Activated gamma-delta T cell treated with Interleukin-2 at 50 U/mL for 16 hours (primary cell): Measurements from ENCODE around the gene CLEC4M.
"Not testable (repeated sequence)": the region's sequence is repeated elsewhere in the genome, so short reads cannot be mapped to it uniquely, and the experiment has no call there.

Experiments used
- DNase-seq: peaks from one replicate; pipeline ENCODE4 v3.0.0-alpha.2; 2020

Gene CLEC4M

DNA sequence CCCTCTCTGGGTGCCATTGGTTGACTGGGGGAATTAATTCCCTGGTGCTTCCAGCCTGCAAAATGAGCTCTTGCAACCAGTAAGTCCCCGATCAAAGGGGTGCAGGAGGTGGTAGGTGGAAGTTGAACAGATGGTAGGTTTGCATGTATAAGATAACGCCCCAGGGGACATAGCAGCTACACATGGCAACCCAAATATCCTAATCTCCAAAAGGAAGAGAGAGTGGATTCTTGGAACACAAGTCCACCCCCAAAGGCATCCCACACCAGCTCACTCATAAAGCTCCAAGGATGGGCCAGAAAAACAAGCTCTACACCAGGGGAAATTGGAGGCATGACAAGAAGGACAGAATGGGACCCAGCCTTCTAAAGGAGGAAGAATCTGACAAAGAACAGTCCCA is 20.5 kb upstream of the CLEC4M start:
- no peak for DNase-seq

DNA sequence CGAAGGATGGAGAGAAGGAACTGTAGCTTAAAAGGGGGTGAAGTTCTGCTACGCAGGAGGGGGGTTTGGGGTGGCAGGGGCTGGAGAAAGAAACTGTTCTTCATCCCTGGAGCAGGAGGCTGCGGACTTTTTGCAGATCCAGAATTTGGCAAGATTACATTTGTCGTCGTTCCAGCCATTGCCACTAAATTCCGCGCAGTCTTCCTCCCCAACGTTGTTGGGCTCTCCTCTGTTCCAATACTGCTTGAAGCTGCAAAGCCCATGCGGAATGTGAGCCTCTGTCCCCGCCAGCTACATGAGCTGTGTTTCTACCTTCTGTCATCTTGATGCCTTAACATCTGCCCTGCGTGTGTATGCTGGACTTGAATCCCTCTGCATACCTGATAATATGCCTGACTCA is 20.1 kb upstream of the CLEC4M start:
- DNase-seq = no peak

DNA sequence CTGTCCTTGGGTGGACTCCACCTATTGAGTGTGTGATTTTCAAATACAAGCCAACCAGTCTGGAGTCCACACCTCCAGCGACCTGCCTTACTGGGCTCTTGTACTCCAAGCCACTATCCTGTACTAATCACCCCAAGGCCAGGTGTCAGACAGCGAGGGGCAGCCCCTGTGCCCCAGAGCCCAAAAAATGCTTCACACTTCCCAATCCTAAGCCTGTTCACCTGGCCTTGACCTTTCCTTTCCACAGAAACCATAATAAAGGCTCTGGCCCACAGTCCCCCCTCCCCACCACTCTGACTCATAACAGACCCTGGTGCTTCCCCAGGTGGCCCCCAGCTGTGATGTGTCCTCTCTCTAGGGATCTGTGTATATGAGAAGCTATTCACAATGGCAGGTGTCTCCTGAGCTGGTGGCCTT is 19.6 kb upstream of the CLEC4M start:
- no peak for DNase-seq

DNA sequence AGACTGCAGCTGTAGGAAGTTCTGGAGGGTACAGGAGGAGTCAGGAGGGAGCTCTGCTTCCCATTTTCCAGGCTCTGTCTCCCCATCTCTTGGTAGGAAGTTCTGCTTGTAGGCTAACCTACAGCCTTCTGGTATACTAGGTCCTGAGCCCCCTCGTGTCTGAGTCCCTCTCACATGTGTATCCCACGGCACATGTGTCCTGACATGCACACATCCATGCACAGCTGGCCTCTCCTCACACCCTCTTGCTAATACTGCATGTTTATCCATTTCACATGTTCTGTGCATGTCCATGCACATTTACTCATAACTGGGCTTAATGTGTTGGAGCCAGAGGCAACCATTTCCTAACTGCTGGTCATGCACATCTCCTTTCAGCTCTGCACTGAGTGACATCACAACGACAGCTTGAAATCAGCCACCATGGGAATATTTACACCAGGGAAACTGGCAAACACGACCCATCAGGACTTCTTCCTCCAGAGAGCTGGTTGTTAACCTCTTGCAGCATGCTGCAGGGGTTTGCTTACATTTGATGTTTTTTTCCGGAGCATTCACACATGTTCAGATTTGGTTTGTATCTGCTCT is 18.8 kb upstream of the CLEC4M start:
- no peak for DNase-seq

DNA sequence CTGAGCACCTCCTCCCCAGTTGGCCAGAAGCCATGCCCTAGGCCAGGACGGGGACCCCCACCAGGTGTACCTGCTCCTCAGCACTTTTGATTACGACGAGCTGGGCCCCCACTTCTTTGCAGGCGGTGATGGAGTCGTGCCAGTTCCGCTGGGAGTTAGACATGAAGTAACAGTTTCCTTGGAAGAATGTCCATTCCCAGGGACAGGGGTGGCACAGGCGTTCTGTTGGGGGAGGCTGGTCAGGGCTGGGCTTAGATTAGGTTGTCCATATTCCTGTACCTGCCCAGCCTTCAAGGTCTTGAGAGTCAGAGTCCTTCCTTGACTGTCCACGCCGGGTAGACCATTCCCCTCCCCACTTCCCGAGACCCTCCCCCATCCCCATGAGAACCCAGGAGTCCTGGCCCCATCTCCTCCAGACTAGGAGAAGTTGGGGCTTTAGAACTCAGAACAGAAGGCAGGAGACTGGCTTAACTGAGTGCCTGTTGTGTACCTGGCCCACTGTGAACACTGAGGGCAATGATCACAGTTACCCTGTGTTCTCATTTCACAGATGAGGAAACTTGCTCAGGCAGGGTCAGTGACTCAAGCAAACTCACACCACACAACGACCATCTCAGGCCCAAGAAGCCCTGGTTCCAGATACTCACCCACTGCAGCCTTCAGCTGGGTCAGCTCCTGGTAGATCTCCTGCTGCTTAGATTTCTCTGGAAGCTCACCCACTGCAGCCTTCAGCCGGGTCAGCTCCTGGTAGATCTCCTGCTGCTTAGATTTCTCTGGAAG is 18.0 kb upstream of the CLEC4M start:
- no peak for DNase-seq

DNA sequence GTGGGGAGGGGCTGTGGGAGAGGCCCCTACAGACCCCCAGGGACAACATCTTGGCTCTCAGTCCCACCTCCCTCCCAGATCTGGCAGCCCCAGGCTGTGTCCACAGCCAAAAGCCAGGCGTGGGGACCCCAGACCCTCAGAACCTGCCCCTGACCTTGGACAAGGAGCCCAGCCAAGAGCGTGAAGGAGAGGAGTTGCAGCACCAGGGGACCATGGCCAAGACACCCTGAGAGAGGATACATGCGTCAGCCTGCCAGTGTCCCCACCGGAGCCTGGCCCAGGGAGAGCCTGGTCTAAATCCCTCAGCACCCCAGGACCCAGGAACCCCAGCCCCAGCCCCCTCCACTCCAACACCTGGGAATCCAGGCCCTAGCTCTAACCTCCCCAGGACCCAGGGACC is 16.7 kb upstream of the CLEC4M start:
- not testable (repeated sequence) for DNase-seq

DNA sequence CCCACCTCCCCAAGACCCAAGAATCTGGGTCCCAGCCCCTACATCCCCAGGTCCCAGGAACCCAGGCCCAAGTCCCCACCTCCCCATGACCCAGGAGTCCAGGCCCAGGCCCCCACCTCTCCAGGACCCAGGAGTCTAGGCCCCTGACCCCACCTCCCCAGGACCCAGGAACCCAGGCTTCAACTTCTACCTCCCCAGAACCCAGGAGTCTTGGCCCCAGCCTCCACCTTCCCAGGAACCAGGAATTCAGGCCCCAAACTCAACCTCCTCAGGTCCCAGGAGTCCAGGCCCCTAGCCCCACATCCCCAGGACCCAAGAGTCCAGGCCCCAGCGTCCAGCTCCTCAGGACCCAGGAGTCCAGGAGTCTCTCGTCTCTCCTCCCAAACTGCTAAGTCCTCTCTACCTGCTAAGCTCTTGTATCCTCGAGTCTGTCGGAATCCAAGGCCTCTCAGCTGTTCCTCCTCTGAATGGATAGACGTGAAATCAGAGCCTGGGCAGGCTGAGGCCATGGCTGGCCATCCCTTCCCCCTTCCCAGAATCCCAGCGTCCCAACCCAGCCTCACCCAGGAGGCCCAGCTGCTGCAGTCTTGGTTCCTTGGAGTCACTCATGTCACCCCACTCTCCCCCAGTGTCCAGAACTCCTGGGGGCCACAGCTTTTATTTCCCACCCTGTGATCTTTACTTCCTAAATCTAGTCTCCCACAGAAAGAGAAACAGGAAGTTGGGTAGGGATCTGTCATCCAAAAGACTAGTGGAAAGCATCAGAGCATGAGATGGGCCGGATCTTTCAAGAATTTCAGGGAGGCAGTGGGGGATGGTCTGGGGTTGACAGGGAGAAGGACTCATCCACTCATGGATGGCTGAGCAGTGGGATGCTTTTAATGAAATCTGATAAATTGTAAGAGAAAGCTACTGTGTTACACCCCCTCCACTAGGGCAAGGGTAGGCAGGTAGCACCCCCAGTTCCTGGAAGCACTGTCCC is 15.8 kb upstream of the CLEC4M start, which contains the start of gene CD209:
Gene CD209 (minus strand): TSS at position 632 of the 982 bp plus-strand sequence. CDS start 23 bp downstream, at position 609.
- no peak for DNase-seq

DNA sequence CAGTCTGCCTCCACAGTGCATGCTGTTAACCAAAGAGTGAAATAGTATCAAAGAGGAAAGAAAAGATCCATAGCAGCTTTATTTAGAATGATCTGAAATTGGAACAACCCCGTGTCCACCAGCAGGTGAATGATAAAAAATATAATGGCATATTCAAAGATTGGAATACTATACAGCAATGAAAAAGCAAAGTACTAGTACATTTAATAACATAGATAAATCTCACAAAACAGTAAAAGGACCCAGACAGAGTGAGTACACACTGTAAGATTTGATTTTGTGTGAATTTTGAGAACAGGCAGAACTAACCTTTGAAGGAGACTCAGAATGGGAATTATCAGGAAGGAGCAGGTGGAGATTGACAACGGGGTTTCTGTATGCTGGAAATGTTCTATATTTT is 14.9 kb upstream of the CLEC4M start:
- no peak for DNase-seq

DNA sequence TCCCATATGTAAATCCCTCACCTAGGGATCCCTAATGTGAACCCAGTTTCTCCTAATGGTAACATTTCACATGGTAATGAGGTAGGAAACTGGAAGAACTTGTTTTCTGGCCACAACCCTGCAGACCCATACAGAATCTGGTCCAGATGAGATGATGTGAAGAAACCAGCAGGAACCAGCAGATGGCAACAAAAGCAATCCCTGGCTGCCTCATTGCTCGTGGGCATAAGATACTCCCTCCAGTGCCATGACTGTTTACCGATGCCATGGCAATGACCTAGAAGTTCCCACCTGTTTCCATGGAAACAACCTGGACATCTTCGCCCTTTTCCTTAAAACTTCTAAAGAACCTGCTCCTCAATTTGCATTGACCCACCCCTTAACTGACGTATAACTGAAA is 14.3 kb upstream of the CLEC4M start:
- no peak for DNase-seq

DNA sequence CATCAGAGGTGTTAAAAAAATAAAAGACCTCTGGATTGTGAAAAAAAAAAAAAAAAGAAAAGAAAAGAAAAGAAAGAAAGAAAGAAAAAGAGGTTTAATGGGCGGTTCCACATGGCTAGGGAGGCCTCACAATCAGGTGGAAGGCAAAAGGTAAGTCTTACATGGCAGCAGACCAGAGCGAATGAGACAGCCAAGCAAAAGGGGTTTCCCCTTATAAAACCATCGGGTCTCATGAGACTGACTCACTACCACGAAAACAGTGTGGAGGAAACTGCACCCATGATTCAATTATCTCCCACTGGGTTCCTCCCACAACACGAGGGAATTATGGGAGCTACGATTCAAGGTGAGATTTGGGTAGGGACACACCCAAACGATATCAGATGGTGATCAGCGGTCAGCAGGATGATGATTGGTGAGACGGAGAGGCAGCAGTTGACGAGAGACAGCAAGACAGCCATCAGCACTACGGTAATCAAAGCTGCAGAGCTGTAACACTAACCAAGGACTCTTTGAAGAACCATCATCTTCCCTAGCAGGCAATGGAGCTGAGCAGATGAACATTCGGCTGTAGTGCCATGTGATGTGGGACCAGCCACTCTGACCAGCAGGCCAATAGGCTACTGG is 11.8 kb upstream of the CLEC4M start:
- no peak for DNase-seq

DNA sequence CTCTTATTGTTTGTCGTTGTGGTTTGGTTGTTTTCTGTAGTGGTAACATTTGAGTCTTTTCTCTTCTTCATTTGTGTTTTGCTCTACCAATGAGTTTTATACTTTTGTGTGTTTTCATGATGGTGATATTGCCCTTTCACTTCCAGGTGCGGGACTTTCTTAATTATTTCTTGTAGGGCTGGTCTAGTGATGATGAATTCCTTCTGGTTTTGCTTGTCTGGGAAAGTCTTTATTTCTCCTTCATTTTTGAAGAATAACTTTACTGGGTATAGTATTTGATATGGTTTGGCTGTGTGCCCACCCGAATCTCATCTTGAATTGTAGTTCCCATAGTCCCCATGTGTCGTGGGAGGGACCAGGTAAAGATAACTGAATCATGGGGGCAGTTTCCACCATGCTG is 6.8 kb upstream of the CLEC4M start:
- DNase-seq = no peak

DNA sequence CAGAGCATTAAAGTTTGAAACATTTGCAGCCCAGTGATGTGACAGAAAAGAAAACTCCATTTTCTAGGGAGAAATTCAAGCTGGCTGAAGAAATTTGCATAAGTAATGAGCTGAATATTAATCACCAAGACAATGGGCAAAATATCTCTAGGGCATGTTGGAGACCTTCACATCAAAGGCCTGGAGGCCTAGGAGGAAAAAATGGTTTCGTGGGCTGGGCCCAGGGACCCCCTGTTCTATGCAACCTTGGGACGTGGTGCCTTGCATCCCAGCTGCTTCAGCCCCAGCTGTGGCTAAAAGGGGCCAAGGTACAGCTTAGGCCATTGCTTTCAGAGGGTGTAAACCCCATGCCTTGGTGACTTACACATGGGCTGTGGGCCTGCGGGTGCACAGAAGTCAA is 5.7 kb upstream of the CLEC4M start:
- no peak for DNase-seq

DNA sequence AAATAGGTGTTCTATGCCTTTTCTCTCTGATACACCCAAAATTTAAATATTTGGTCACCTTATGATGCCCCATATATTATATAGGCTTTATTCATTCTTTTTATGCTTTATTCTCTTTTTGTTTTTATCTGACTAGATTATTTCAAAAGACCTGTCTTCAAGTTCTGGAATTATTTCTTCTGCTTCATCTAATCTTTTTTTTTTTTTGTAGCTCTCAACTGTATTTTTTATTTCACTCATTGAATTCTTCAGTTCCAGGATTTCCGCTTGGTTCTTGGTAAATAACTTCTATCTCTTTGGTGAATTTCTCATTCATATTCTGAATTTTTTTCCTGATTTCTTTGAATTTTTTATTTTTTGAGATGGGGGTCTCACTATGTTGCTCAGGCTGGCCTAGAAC is 3.9 kb upstream of the CLEC4M start:
- DNase-seq = no peak

DNA sequence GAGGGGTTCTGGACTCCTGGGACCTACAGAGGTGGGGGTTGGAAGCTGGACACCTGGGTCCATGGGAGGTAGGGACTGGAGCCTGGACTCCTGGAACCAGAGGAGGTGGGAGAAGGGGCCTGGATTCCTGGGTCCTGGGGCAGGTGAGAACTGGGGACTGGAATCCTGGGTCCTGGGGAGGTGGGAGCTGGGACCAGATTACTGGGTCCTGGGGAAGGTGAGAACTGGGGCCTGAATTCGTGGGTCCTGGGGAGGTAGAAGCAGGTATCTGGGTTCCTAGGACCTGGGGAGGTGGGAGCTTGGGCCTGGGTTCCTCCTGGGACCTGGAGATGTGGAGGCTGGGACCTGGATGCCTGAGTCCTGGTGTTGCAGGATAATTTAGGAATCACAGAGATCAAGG is 653 bp downstream of the CLEC4M start:
- no peak for DNase-seq

DNA sequence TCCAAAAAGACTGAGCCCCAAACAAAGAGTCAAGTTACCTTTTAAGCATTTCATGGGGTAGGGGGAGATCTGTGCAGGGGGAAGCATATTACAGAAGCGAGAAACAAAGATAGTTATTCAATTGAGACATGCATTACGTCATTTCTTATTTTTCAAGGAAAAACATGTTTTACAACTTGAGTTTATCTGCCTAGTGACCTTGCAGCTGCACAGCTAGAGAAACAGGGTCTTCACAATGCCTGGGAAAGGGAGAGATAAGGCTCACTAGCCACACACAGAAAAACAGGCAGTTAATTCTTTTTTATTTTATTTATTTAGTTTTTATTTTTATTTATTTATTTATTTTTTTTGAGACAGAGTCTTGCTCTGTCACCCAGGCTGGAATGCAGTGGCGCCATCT is 1.1 kb downstream of the CLEC4M start:
- not testable (repeated sequence) for DNase-seq

DNA sequence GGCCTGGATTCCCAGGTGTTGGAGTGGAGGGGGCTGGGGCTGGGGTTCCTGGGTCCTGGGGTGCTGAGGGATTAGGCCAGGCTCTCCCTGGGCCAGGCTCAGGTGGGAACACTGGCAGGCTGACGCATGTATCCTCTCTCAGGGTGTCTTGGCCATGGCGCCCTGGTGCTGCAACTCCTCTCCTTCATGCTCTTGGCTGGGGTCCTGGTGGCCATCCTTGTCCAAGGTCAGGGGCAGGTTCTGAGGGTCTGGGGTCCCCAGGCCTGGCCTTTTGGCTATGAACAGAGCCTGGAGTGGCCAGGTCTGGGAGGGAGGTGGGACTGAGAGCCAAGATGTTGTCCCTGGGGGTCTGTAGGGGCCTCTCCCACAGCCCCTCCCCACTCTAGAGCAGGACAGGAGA is 2.0 kb downstream of the CLEC4M start:
- not testable (repeated sequence) for DNase-seq

DNA sequence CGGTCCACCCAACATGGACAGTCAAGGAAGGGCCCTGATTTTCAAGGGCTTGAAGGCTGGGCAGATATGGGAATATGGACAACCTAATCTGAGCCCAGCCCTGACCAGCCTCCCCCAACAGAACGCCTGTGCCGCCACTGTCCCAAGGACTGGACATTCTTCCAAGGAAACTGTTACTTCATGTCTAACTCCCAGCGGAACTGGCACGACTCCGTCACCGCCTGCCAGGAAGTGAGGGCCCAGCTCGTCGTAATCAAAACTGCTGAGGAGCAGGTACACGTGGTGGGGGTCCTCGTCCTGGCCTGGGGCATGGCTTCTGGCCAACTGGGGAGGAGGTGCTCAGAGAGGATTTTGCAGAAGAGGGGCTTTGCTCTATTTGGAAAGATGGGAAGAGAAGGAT is 3.5 kb downstream of the CLEC4M start:
- DNase-seq = no peak

DNA sequence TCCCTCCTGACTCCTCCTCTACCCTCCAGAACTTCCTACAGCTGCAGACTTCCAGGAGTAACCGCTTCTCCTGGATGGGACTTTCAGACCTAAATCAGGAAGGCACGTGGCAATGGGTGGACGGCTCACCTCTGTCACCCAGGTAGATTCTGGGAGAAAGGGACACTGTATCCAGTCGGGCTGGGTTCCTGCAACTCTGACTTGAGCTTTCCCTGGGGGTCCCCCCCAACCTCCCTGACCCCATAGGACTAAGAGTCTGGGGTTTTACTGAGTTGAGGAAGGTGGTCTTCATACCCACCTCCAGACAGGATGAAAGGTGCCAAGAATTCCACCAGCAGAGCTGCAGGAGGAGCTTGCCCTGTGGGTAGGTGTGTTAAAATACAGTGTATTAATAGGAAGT is 4.4 kb downstream of the CLEC4M start:
- no peak for DNase-seq

DNA sequence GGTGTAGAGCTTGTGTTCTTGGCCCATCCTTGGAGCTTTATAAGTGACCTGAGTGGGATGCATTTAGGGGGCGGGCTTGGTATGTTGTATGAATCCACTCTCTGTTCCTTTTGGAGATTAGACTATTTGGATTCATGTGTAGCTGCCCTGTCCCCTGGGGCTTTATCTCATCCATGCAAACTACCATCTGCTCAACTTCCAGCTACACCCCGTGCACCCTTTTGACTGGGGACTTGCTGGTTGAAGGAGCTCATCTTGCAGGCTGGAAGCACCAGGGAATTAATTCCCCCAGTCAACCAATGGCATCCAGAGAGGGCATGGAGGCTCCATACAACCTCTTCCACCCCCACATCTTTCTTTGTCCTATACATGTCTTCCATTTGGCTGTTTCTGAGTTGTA is 6.1 kb downstream of the CLEC4M start:
- no peak for DNase-seq

DNA sequence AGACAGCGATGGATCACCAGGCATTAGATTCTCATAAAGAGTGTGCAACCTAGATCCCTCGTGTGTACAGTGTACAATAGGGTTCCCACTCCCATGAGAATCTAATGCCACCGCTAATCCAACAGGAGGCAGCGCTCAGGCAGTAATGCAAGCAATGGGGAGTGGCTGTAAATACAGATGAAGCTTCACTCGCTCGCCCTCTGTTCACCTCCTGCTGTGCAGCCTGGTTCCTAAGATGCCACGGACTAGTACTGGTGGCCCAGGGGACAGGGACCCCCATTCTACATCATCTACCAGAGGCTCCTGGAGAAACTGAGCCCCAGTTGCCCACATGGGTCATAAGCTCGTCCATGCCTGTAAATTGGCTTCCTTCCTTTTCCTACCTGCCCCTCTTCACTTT is 8.0 kb downstream of the CLEC4M start:
- DNase-seq = no peak

DNA sequence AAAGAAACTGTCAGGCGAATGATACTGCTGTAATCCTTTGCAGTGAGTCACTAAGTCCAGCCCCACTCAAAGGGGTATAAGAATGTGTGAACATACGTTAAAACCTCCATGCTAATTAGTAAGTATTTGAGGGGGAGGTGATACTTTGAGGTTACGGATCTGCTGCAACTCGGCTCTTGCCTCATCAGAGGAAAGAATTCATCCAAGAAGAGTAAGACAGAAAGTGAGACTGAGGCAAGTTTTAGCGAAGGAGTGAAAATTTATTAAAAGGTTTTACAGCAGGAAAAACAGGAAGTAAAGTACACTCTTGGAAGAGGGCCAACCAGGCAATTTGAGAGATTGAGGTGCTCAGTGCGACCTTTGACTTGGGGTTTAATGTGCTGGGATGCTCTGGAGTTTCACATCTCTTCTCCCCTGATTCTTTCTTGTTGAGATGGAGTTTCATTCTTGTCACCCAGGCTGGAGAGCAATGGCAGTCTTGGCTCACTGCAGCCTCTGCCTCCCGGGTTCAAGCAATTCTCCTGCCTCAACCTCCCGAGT is 9.8 kb downstream of the CLEC4M start:
- no peak for DNase-seq

DNA sequence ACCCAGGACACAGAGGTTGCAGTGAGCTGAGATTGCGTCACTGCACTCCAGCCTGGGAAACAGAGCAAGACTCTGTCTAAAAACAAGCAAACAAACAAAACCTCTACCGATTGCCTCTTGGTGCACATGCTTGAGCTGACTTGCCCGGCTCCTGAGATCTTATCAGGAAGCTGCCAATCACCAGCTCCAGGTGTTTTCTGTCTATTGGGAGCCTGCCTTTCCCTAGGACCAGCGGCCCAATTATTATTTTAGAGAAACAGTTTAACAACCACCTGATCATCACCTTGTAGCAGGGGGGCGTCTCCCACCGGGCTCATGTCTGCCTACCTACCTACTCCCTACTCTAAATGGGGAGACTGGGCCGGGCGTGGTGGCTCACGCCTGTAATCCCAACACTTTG is 10.8 kb downstream of the CLEC4M start:
- no peak for DNase-seq

DNA sequence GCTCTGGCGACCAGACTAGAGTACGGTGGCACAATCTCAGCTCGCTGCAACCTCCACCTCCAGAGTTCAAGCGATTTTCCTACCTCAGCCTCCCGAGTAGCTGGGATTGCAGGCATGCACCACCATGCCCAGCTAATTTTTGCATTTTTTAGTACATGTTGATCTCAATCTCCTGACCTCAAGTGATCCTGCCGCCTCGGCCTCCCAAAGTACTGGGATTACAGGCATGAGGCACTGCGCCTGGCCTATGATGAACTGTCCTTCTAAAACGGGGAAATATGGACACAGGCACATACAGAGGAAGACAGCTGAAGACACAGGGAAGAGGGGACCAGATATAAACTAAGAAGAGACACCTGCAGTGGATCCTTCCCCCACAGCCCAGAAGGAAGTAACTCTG is 12.7 kb downstream of the CLEC4M start:
- DNase-seq = no peak
